Mucosa of rectum (tissue), 2 donors: ENCODE measurements around the gene CTIF.

ENCODE experiments used
- H3K27ac ChIP-seq, 2 donors: one replicate each; pipeline ENCODE4 v1.7.0; 2013; ENCODE audit warnings: inconsistent platforms in 2 of 2, low read depth in 2 of 2, low read length in 2 of 2
- H3K27me3 ChIP-seq, 2 donors: one replicate each; pipeline ENCODE4 v1.7.0; 2013; ENCODE audit warnings: low read length in 2 of 2; ENCODE audit not compliant: control insufficient read depth in 2 of 2, insufficient read depth in 2 of 2
- H3K36me3 ChIP-seq, 2 donors: one replicate each; pipeline ENCODE4 v1.7.0; 2013; ENCODE audit warnings: low read length in 2 of 2; ENCODE audit not compliant: control insufficient read depth in 2 of 2, insufficient read depth in 2 of 2
- H3K4me1 ChIP-seq, 2 donors: one replicate each; pipeline ENCODE4 v1.7.0; 2013; ENCODE audit warnings: low read length in 2 of 2, mild to moderate bottlenecking in 1 of 2; ENCODE audit not compliant: control insufficient read depth in 2 of 2, insufficient read depth in 2 of 2
- H3K4me3 ChIP-seq, 2 donors: one replicate each; pipeline ENCODE4 v1.7.0; 2013; ENCODE audit warnings: low read length in 2 of 2
- H3K9ac ChIP-seq, 2 donors: one replicate each; pipeline ENCODE4 v1.7.0; 2013; ENCODE audit warnings: low read length in 2 of 2, low read depth in 1 of 2, mild to moderate bottlenecking in 1 of 2
- H3K9me3 ChIP-seq, 2 donors: one replicate each; pipeline ENCODE4 v1.7.0; 2013; ENCODE audit warnings: low read length in 2 of 2; ENCODE audit not compliant: control insufficient read depth in 2 of 2
- donor health status: healthy.
- donor health status: Normal muscosa, but diverticular disease.

Gene CTIF

GRCh38 chr18:48721312-48721711 is 182.5 kb downstream of the CTIF start:
- Histone ChIP-seq H3K4me3 (no peak overlapping the region), H3K9me3 (no peaks in the 10 kb centered on the region), H3K36me3 (peaks cover 0 to 3% of the 10 kb centered on the region in 2 donors), H3K27me3 (no peaks in the 10 kb centered on the region), H3K4me1 (peaks cover 0 to 19% of the 10 kb centered on the region in 2 donors), H3K27ac (no peak overlapping the region), H3K9ac (no peak overlapping the region)

GRCh38 chr18:48723016-48723415 is 184.2 kb downstream of the CTIF start:
- H3K4me3 ChIP-seq, result no peak overlapping the region
- H3K9ac ChIP-seq, result no peak overlapping the region
- H3K36me3 ChIP-seq, result peaks cover 0 to 3% of the 10 kb centered on the region in 2 donors
- no peaks in the 10 kb centered on the region for H3K27me3 ChIP-seq
- H3K4me1 ChIP-seq, result peaks cover 0 to 20% of the 10 kb centered on the region in 2 donors
- no peaks in the 10 kb centered on the region for H3K9me3 ChIP-seq
- no peak overlapping the region for H3K27ac ChIP-seq

GRCh38 chr18:48723837-48724236 is 185.0 kb downstream of the CTIF start:
- Histone ChIP-seq H3K9ac (no peak overlapping the region), H3K9me3 (no peaks in the 10 kb centered on the region), H3K4me1 (peaks cover 0 to 21% of the 10 kb centered on the region in 2 donors), H3K27ac (peak overlapping the region; percentile 41 to 51), H3K36me3 (no peaks in the 10 kb centered on the region), H3K27me3 (no peaks in the 10 kb centered on the region), H3K4me3 (no peak overlapping the region)

GRCh38 chr18:48724442-48724841 is 185.6 kb downstream of the CTIF start:
- no peaks in the 10 kb centered on the region for H3K36me3 ChIP-seq
- H3K27me3 ChIP-seq, result no peaks in the 10 kb centered on the region
- no peaks in the 10 kb centered on the region for H3K9me3 ChIP-seq
- peaks cover 0 to 21% of the 10 kb centered on the region in 2 donors for H3K4me1 ChIP-seq
- H3K27ac ChIP-seq, result peak overlapping the region; percentile 51 to 64
- no peak overlapping the region for H3K9ac ChIP-seq
- H3K4me3 ChIP-seq, result no peak overlapping the region

- Histone ChIP-seq H3K9ac (no peak overlapping the region), H3K9me3 (no peaks in the 10 kb centered on the region), H3K4me3 (no peak overlapping the region), H3K27ac (peak overlapping the region; percentile 25 to 64), H3K36me3 (no peaks in the 10 kb centered on the region), H3K4me1 (peaks cover 0 to 21% of the 10 kb centered on the region in 2 donors), H3K27me3 (no peaks in the 10 kb centered on the region)
These were observed 186.1 kb downstream of the CTIF start for GRCh38 chr18:48724939-48725338.

- no peaks in the 10 kb centered on the region for H3K9me3 ChIP-seq
- no peak overlapping the region for H3K4me3 ChIP-seq
- no peak overlapping the region for H3K9ac ChIP-seq
- peak overlapping the region in 1 of 2 donors; percentile 78 for H3K27ac ChIP-seq
- no peaks in the 10 kb centered on the region for H3K36me3 ChIP-seq
- H3K27me3 ChIP-seq, result no peaks in the 10 kb centered on the region
- H3K4me1 ChIP-seq, result peaks cover 0 to 21% of the 10 kb centered on the region in 2 donors
These were observed 186.7 kb downstream of the CTIF start for GRCh38 chr18:48725562-48725961.

- Histone ChIP-seq H3K4me1 (peaks cover 0 to 21% of the 10 kb centered on the region in 2 donors), H3K9me3 (no peaks in the 10 kb centered on the region), H3K27ac (peak overlapping the region; percentile 70 to 76), H3K36me3 (no peaks in the 10 kb centered on the region), H3K4me3 (no peak overlapping the region), H3K27me3 (no peaks in the 10 kb centered on the region), H3K9ac (no peak overlapping the region)
These were observed 188.8 kb downstream of the CTIF start for GRCh38 chr18:48727681-48728080.

- no peak overlapping the region for H3K9ac ChIP-seq
- H3K9me3 ChIP-seq, result no peaks in the 10 kb centered on the region
- no peaks in the 10 kb centered on the region for H3K27me3 ChIP-seq
- H3K4me1 ChIP-seq, result peaks cover 0 to 21% of the 10 kb centered on the region in 2 donors
- H3K36me3 ChIP-seq, result no peaks in the 10 kb centered on the region
- no peak overlapping the region for H3K4me3 ChIP-seq
- H3K27ac ChIP-seq, result no peak overlapping the region
These were observed 189.5 kb downstream of the CTIF start for GRCh38 chr18:48728204-48728833.

GRCh38 chr18:48729404-48729803 is 190.6 kb downstream of the CTIF start:
- H3K36me3 ChIP-seq, result no peaks in the 10 kb centered on the region
- H3K4me1 ChIP-seq, result peaks cover 0 to 19% of the 10 kb centered on the region in 2 donors
- no peaks in the 10 kb centered on the region for H3K9me3 ChIP-seq
- H3K9ac ChIP-seq, result no peak overlapping the region
- no peaks in the 10 kb centered on the region for H3K27me3 ChIP-seq
- no peak overlapping the region for H3K27ac ChIP-seq
- H3K4me3 ChIP-seq, result no peak overlapping the region

GRCh38 chr18:48730010-48730409 is 191.2 kb downstream of the CTIF start:
- H3K4me1 ChIP-seq, result peaks cover 0 to 15% of the 10 kb centered on the region in 2 donors
- no peaks in the 10 kb centered on the region for H3K36me3 ChIP-seq
- no peak overlapping the region for H3K4me3 ChIP-seq
- no peaks in the 10 kb centered on the region for H3K27me3 ChIP-seq
- H3K9ac ChIP-seq, result no peak overlapping the region
- H3K9me3 ChIP-seq, result no peaks in the 10 kb centered on the region
- no peak overlapping the region for H3K27ac ChIP-seq
